ENCODE results near the gene ADGRL2. TPM values are rescaled to one million over a fixed set of nuclear protein-coding genes. Genes with fewer than 3 reads are reported as not detected.

The ADGRL2 gene
- total RNA-seq, 6 donors from 2014 or later: 21.0 to 133 (median 84.0) TPM

- DNase-seq (no peak), ATAC-seq (ENCODE audit: low FRiP score in 2 of 2) (no peak)
- no peaks in the 10 kb centered on the region for H3K9me3 ChIP-seq
- no peak for TF ChIP-seq EP300 (IDR thresholded peaks at IDR 0.05)
- no peak for TF ChIP-seq CTCF (IDR thresholded peaks at IDR 0.05)
- TF ChIP-seq POLR2A (IDR thresholded peaks at IDR 0.05): no peak
- no peak for TF ChIP-seq POLR2AphosphoS5 (IDR thresholded peaks at IDR 0.05)
- WGBS, 2 donors: 57 to 67% methylated on average over 4 of the region's 4 CpGs
- peaks cover 0 to 44% (median 0%) of the 10 kb centered on the region in 4 donors for H3K36me3 ChIP-seq
- peaks cover 0 to 13% (median 0%) of the 10 kb centered on the region in 4 donors for H3K4me1 ChIP-seq
- no peak overlapping the region for H3K27ac ChIP-seq
- H3K4me3 ChIP-seq: no peak overlapping the region
- no peaks in the 10 kb centered on the region for H3K27me3 ChIP-seq
These were observed 173.6 kb downstream of the ADGRL2 start for GRCh38 chr1:81974222-81974841.

DNA sequence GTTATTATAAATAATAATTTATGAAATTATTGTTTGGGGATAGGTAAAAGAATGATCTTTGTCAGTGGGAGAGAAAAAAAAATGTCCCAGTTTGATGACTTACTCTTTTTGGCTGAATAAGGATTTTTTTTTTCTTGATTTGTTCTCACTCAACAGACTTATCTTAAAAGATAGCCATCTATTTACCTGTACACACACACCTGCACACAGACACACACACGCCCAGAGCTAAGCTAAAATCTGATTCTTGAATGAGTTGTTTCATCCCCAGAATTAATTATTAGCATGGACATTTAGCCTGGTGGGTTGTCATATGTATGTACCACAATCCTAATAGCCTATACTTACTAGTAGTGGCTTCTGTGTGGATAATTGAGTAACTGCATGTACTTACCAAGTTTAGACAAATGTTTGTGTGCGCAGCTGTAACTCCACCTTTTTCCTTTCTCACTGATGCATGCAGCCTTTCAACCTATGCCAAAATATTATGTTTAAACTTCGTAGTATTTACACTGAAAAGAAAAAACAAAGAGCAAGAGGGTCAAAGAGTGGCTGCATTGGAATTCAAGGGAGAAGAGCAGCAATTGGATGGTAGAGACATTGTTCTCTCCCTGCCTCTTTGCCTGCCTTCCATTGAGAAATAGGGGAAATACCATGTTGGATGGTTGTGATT, 174.3 kb downstream of the ADGRL2 start:
- DNase-seq: no peak

DNA sequence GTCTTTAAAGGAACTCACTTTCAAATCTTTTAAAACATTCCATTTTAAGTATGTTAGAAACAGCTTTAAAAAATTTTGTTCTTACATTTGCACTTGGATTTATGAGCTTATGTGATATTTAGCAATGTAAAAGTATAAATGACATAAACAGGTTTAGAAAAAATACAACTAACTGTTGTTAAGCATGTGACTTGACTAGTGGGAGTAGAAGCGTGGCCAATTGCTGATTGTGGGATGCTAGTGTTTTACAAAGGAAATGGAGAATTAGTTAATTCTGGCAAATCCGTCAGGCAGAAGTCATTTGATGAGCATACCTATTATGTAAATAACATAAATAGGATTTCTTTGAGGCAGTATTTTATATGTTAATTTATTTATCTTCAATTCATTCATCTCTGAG, 175.8 kb downstream of the ADGRL2 start:
- DNase-seq: no peak
- Histone ChIP-seq H3K27me3 (no peaks in the 10 kb centered on the region), H3K9me3 (no peaks in the 10 kb centered on the region), H3K27ac (no peak overlapping the region), H3K36me3 (peaks cover 0 to 40% (median 0%) of the 10 kb centered on the region in 4 donors), H3K4me1 (peaks cover 0 to 13% (median 0%) of the 10 kb centered on the region in 4 donors), H3K4me3 (no peak overlapping the region)
- 90 to 92% methylated on average over 2 of the region's 2 CpGs for WGBS, 2 donors
- TF ChIP-seq POLR2A (IDR thresholded peaks at IDR 0.05): no peak
- no peak for TF ChIP-seq CTCF (IDR thresholded peaks at IDR 0.05)
- TF ChIP-seq EP300 (IDR thresholded peaks at IDR 0.05): no peak
- TF ChIP-seq POLR2AphosphoS5 (IDR thresholded peaks at IDR 0.05): no peak
- ATAC-seq (ENCODE audit: low FRiP score in 2 of 2): no peak

More for the DNA sequence above, 174.3 kb downstream of the ADGRL2 start:
- ATAC-seq (ENCODE audit: low FRiP score in 2 of 2): no peak
- Histone ChIP-seq H3K27ac (no peak overlapping the region), H3K9me3 (no peaks in the 10 kb centered on the region), H3K36me3 (peaks cover 0 to 41% (median 0%) of the 10 kb centered on the region in 4 donors), H3K4me1 (peaks cover 0 to 13% (median 0%) of the 10 kb centered on the region in 4 donors), H3K4me3 (no peak overlapping the region), H3K27me3 (no peaks in the 10 kb centered on the region)
- WGBS, 2 donors: 56 to 58% methylated on average over 3 of the region's 3 CpGs
- TF ChIP-seq POLR2AphosphoS5 (IDR thresholded peaks at IDR 0.05) (no peak), CTCF (IDR thresholded peaks at IDR 0.05) (no peak), POLR2A (IDR thresholded peaks at IDR 0.05) (no peak), EP300 (IDR thresholded peaks at IDR 0.05) (no peak)

DNA sequence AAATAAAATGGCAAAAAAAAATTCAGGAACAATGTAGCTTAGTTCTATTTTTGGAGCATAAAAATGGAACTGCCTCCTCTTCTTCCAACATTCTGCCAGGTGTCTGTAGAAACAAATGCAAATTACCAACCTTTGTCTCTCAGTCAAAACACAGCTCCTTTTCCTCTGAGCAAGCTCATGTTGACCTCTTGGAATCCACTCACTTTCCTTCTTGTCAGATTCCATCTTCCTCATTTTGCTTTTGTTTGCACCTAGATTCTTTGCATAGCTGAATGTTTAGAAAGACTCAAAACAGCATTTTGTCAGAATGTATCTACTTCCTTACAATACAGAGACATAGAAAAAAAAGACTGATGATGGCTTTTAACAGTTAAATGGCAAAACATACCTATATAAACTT, 178.2 kb downstream of the ADGRL2 start:
- Histone ChIP-seq H3K27ac (no peak overlapping the region), H3K36me3 (peaks cover 0 to 42% (median 0%) of the 10 kb centered on the region in 4 donors), H3K9me3 (no peaks in the 10 kb centered on the region), H3K27me3 (no peaks in the 10 kb centered on the region), H3K4me3 (no peak overlapping the region), H3K4me1 (peaks cover 0 to 13% (median 0%) of the 10 kb centered on the region in 4 donors)
- DNase-seq (no peak), ATAC-seq (ENCODE audit: low FRiP score in 2 of 2) (no peak)
- TF ChIP-seq EP300 (IDR thresholded peaks at IDR 0.05) (no peak), CTCF (IDR thresholded peaks at IDR 0.05) (no peak), POLR2A (IDR thresholded peaks at IDR 0.05) (no peak), POLR2AphosphoS5 (IDR thresholded peaks at IDR 0.05) (no peak)
